Lower lobe of right lung (tissue), 2 donors: ENCODE measurements around the gene GKAP1. TPM values are rescaled to one million over a fixed set of nuclear protein-coding genes. Genes with fewer than 3 reads are reported as not detected.

Experiments
- ATAC-seq, 2 donors: fragments of 200-7000 bp; cut with Tn5 transposase; one replicate each; pipeline ENCODE4 v1.9.1; 2020 to 2022; ENCODE audit warnings: mild to moderate bottlenecking in 2 of 2, moderate library complexity in 2 of 2
- DNase-seq: peaks from one replicate; pipeline ENCODE4 v3.0.0-alpha.2; 2020
- H3K27ac ChIP-seq: fragments of 200-600 bp; one replicate; pipeline ENCODE4 v1.8.0; 2022
- H3K27me3 ChIP-seq: fragments of 200-600 bp; one replicate; pipeline ENCODE4 v1.8.0; 2022; ENCODE audit warnings: low read depth
- H3K36me3 ChIP-seq: fragments of 200-600 bp; one replicate; pipeline ENCODE4 v1.8.0; 2022; ENCODE audit warnings: mild to moderate bottlenecking
- H3K4me1 ChIP-seq: fragments of 200-600 bp; one replicate; pipeline ENCODE4 v1.8.0; 2022
- H3K4me3 ChIP-seq: fragments of 200-600 bp; one replicate; pipeline ENCODE4 v1.8.0; 2022; ENCODE audit warnings: mild to moderate bottlenecking
- H3K9me3 ChIP-seq: fragments of 200-600 bp; one replicate; pipeline ENCODE4 v1.8.0; 2022
- intact Hi-C: fragments of 100-400 bp; cut with DNase I; formaldehyde crosslinking; loops from one replicate; pipeline ENCODE4 v1.11.0; 2022
- total RNA-seq: library from RNA; stranded (reverse); fragmentation: NEBNext Ultra II Directional; extraction: Animal tissue kit (Norgen Biotek cat#: 25700); gene quantifications from one replicate; pipeline ENCODE4 v1.2.1, GENCODE V29; 2021
- TF ChIP-seq, protein P1 (sequence below): fragments of 200-600 bp; IDR thresholded peaks from one replicate; pipeline ENCODE4 v1.8.0; 2022; ENCODE audit warnings: antibody characterized with exemption, mild to moderate bottlenecking
- donor health status: DM: no; HTN: yes; CAD: no; lungs with severe emphysema.

GKAP1 gene
- total RNA-seq, 1 donor from 2014 or later, result 5.8 TPM

DNA sequence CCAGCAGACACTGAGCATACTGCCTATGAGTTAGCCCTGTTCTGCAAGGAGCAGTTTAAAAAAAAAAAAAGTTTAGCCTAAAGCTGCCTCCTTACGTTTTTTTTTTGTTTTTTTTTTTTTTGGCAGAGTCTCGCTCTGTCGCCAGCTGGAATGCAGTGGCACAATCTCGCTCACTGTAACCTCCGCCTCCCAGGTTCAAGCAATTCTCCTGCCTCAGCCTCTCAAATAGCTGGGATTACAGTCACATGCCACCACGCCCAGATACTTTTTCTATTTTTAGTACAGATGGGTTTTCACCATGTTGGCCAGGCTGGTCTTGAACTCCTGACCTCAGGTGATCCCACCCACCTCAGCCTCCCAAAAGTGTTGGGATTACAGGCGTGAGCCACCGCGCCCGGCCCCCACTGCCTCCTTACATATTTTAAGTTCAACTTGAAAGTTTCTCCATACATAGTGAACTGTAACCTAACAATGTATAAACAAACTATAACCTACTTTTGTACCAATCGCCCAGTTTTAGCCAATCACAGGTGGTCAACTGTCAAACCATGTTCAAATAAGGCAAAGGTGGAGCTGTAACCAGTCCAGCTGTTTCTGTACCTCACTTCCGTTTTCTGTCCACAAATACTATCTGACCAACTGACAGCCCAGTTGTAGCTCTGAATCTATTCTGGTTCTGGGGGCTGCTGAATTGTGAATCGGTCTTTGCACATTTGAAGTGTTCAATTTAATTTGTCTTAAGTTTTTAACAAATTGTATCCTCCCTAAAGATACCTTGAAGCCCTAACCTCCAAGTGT is 17.1 kb downstream of the GKAP1 start:
- DNase-seq (no peak), ATAC-seq (no peak)
- no peaks in the 10 kb centered on the region for H3K9me3 ChIP-seq
- H3K36me3 ChIP-seq, result peaks cover 18% of the 10 kb centered on the region
- H3K27ac ChIP-seq, result no peak overlapping the region
- TF ChIP-seq, protein P1, sequence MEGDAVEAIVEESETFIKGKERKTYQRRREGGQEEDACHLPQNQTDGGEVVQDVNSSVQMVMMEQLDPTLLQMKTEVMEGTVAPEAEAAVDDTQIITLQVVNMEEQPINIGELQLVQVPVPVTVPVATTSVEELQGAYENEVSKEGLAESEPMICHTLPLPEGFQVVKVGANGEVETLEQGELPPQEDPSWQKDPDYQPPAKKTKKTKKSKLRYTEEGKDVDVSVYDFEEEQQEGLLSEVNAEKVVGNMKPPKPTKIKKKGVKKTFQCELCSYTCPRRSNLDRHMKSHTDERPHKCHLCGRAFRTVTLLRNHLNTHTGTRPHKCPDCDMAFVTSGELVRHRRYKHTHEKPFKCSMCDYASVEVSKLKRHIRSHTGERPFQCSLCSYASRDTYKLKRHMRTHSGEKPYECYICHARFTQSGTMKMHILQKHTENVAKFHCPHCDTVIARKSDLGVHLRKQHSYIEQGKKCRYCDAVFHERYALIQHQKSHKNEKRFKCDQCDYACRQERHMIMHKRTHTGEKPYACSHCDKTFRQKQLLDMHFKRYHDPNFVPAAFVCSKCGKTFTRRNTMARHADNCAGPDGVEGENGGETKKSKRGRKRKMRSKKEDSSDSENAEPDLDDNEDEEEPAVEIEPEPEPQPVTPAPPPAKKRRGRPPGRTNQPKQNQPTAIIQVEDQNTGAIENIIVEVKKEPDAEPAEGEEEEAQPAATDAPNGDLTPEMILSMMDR, result no peak
- intact Hi-C loops, result no loop called here
- no peaks in the 10 kb centered on the region for H3K27me3 ChIP-seq
- no peaks in the 10 kb centered on the region for H3K4me1 ChIP-seq
- H3K4me3 ChIP-seq, result no peak overlapping the region

- Histone ChIP-seq H3K4me1 (no peaks in the 10 kb centered on the region), H3K4me3 (no peak overlapping the region), H3K36me3 (peaks cover 17% of the 10 kb centered on the region), H3K9me3 (no peaks in the 10 kb centered on the region), H3K27ac (no peak overlapping the region), H3K27me3 (no peaks in the 10 kb centered on the region)
- ATAC-seq, result no peak
- no peak for DNase-seq
- intact Hi-C loops, result no loop called here
- TF ChIP-seq, protein P1, result no peak
These were observed 23.5 kb downstream of the GKAP1 start for GRCh38 chr9:83794051-83794450.

GRCh38 chr9:83792746-83793145 is 24.8 kb downstream of the GKAP1 start:
- Histone ChIP-seq H3K9me3 (no peaks in the 10 kb centered on the region), H3K4me3 (no peak overlapping the region), H3K4me1 (no peaks in the 10 kb centered on the region), H3K27me3 (no peaks in the 10 kb centered on the region), H3K27ac (no peak overlapping the region), H3K36me3 (peaks cover 4% of the 10 kb centered on the region)
- intact Hi-C loops, result no loop called here
- DNase-seq, result no peak
- ATAC-seq, result no peak
- TF ChIP-seq, protein P1, result no peak

DNA sequence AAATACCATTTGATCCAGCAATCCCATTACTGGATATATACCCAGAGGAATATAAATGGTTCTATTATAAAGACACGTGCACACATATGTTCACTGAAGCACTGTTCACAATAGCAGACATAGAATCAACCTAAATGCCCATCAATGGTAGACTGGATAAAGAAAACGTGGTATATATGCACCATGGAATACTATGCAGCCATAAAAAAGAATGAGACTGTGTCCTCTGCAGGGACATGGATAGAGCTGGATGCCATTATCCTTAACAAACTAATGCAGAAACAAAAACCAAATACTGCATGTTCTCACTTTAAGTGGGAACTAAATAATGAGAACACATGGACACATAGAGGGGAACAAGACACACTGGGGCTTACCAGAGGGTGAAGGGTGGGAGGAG is 39.4 kb downstream of the GKAP1 start:
- no peaks in the 10 kb centered on the region for H3K27me3 ChIP-seq
- TF ChIP-seq, protein P1, result no peak
- H3K4me3 ChIP-seq, result no peak overlapping the region
- H3K27ac ChIP-seq, result no peak overlapping the region
- H3K36me3 ChIP-seq, result peaks cover 3% of the 10 kb centered on the region
- ATAC-seq (no peak), DNase-seq (no peak)
- no peaks in the 10 kb centered on the region for H3K9me3 ChIP-seq
- intact Hi-C loops, result no loop called here
- H3K4me1 ChIP-seq, result no peaks in the 10 kb centered on the region

- intact Hi-C loops, result no loop called here
- Histone ChIP-seq H3K27ac (no peak overlapping the region), H3K4me3 (no peak overlapping the region), H3K36me3 (no peaks in the 10 kb centered on the region), H3K4me1 (no peaks in the 10 kb centered on the region), H3K9me3 (no peaks in the 10 kb centered on the region), H3K27me3 (no peaks in the 10 kb centered on the region)
- no peak for DNase-seq
- ATAC-seq, result no peak
- TF ChIP-seq, protein P1, result no peak
These were observed 41.6 kb downstream of the GKAP1 start for GRCh38 chr9:83775932-83776331.
